K562 (cell line): ENCODE data around the gene ZBTB48. TPM values are rescaled to one million over a fixed set of nuclear protein-coding genes. Genes with fewer than 3 reads are reported as not detected.
A peak's percentile ranks its signal among the peaks of the same experiment; 100 is the strongest.

ENCODE experiments used
- ATF7 ChIP-seq: fragments of 450-650 bp; IDR thresholded peaks from 2 replicates; pipeline ENCODE4 v1.7.1; 2014; ENCODE audit warnings: mild to moderate bottlenecking, moderate library complexity
- BDP1 ChIP-seq: IDR thresholded peaks from 3 replicates; pipeline ENCODE4 v1.6.1; 2011; ENCODE audit not compliant: insufficient read length, insufficient read depth
- FOXA1 ChIP-seq: fragments of 450-650 bp; IDR thresholded peaks from 2 replicates; pipeline ENCODE4 v1.6.1; 2016; ENCODE audit warnings: mild to moderate bottlenecking, borderline replicate concordance
- FOXA3 ChIP-seq, 2 experiments: fragments of 450-650 bp in 1 of 2; sonication (generic) in 1 of 2; formaldehyde crosslinking; IDR thresholded peaks in 1 of 2; conservative IDR thresholded peaks in 1 of 2; 2 replicates each; pipeline versions ENCODE4 v1.4.0 to v1.8.0; 2020 to 2022; ENCODE audit warnings: mild to moderate bottlenecking in 2 of 2, missing genetic modification reagents in 1 of 2
- MYNN ChIP-seq, 2 experiments: sonication (generic); formaldehyde crosslinking in 1 of 2; IDR thresholded peaks; 2 replicates each; pipeline versions ENCODE4 v1.5.0 to v1.6.1; 2016 to 2020; ENCODE audit warnings: antibody characterized with exemption in 1 of 2, missing genetic modification reagents in 1 of 2
- RBFOX2 ChIP-seq: fragments of 200-400 bp; formaldehyde crosslinking; IDR thresholded peaks from 2 replicates; pipeline ENCODE4 v1.6.1; 2017; ENCODE audit warnings: low read depth, mild to moderate bottlenecking, low read length, moderate library complexity
- RBM22 ChIP-seq: fragments of 200-400 bp; formaldehyde crosslinking; IDR thresholded peaks from 2 replicates; pipeline ENCODE4 v1.6.1; 2018; ENCODE audit warnings: low read length, low read depth; ENCODE audit not compliant: poor library complexity, severe bottlenecking
- SRSF9 ChIP-seq: fragments of 200-400 bp; formaldehyde crosslinking; IDR thresholded peaks from 2 replicates; pipeline ENCODE4 v1.6.1; 2017; ENCODE audit warnings: low read depth, low read length, borderline replicate concordance
- TFAM ChIP-seq: fragments of 250-450 bp; sonication (Bioruptor Pico); conservative IDR thresholded peaks from 2 replicates; pipeline ENCODE4 v1.5.0; 2021; ENCODE audit warnings: mild to moderate bottlenecking, moderate library complexity
- polyA plus RNA-seq, 8 experiments: library from polyadenylated mRNA; depleted of rRNA in 4 of 8; stranded (reverse) in 5 of 8; unstranded in 3 of 8; fragments of >200 nt; fragmentation: Nextera tagmentation in 2 of 8; fragmentation: Illumina TruSeq in 1 of 8; extraction: Ambion mirVana in 2 of 8; extraction: Trizol in 1 of 8; gene quantifications; 2 replicates each; pipeline versions ENCODE4 v1.2.1 to v1.2.3, GENCODE V29; 2011 to 2014; ENCODE audit warnings: inconsistent platforms in 1 of 8, missing spikeins in 1 of 8
- total RNA-seq, 7 experiments: library from RNA; depleted of rRNA in 6 of 7; stranded (reverse); fragments of >200 nt in 6 of 7; fragmentation: Illumina TruSeq in 2 of 7; extraction: Trizol in 2 of 7; gene quantifications; 2 replicates each; pipeline versions ENCODE4 v1.2.1 to v1.2.3, GENCODE V29; 2011 to 2021; ENCODE audit warnings: low replicate concordance in 1 of 7
- TF ChIP-seq, protein P1 (sequence below): fragments of 150-350 bp; conservative IDR thresholded peaks from 2 replicates; pipeline ENCODE4 v1.6.1; 2014; ENCODE audit warnings: low read length
- TF ChIP-seq, protein P2 (sequence below): fragments of 250-450 bp; sonication (Bioruptor Pico); IDR thresholded peaks from 2 replicates; pipeline ENCODE4 v1.8.0; 2021; ENCODE audit warnings: mild to moderate bottlenecking, moderate library complexity
- TF ChIP-seq, protein P3 (sequence below): sonication (generic); formaldehyde crosslinking; IDR thresholded peaks from 2 replicates; pipeline ENCODE4 v1.8.1; 2023; ENCODE audit warnings: mild to moderate bottlenecking, missing genetic modification reagents
- TF ChIP-seq, protein P4 (sequence below): IDR thresholded peaks from 2 replicates; pipeline ENCODE4 v1.6.1; 2011; ENCODE audit not compliant: insufficient read length; ENCODE audit errors: extremely low read depth
- TF ChIP-seq, protein P5 (sequence below): sonication (generic); formaldehyde crosslinking; IDR thresholded peaks from 2 replicates; pipeline ENCODE4 v1.8.1; 2023; ENCODE audit warnings: mild to moderate bottlenecking, missing genetic modification reagents, moderate library complexity

ZBTB48 gene
- total and polyA plus RNA-seq, 9 of the 15 experiments (the other 6 are each of a cell fraction or from before 2014, with no cell fraction given), result 1.9 to 66.9 (median 29.5) TPM

DNA sequence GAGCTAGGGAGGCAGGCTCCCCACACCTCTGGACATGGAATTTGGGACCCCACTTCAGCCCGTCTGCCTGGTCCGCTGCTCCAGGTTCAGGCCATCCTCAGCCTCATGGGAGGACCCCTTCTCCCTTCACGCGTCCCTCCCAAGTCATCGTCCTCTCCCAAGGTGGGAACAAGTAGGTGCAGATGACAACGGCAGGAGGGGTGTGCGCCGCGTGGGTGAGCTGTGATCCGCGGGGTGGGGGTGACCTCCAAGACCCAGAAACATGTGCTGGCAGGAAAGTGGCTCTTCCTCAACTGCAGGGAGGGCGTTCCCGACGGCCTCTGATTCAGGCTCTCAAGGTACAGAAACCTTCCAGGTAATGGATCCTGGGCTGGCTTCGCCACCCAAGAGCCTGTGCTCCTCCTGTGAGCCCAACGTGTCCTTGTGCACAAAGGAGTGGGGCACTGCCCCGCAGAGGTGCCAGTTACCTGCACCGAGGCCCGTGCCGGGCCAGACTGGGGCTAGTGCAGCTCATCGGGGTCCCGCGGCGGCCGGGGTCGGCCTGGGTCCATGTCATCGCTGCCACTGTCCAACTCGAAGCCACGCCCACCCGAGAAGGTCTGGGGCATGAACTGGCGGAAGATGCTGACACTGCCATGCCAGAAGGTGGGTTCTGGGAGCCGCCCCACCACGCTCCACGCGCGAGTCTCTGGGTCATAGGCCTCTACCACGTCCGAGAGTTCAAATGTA, 13.2 kb downstream of the ZBTB48 start (continued):
- TF ChIP-seq, protein P1, sequence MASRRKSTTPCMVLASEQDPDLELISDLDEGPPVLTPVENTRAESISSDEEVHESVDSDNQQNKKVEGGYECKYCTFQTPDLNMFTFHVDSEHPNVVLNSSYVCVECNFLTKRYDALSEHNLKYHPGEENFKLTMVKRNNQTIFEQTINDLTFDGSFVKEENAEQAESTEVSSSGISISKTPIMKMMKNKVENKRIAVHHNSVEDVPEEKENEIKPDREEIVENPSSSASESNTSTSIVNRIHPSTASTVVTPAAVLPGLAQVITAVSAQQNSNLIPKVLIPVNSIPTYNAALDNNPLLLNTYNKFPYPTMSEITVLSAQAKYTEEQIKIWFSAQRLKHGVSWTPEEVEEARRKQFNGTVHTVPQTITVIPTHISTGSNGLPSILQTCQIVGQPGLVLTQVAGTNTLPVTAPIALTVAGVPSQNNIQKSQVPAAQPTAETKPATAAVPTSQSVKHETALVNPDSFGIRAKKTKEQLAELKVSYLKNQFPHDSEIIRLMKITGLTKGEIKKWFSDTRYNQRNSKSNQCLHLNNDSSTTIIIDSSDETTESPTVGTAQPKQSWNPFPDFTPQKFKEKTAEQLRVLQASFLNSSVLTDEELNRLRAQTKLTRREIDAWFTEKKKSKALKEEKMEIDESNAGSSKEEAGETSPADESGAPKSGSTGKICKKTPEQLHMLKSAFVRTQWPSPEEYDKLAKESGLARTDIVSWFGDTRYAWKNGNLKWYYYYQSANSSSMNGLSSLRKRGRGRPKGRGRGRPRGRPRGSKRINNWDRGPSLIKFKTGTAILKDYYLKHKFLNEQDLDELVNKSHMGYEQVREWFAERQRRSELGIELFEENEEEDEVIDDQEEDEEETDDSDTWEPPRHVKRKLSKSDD, result no peak
- TF ChIP-seq RBFOX2 (peak; percentile 56), FOXA3 (CRISPR knock-in tag; conservative IDR thresholded peaks at IDR 0.05 in 1 of 2, IDR thresholded peaks at IDR 0.05 in 1 of 2) (0 out of 4 replicates have a peak, but pooled peaks of 1 of the 2 experiments have one; percentile 28), SRSF9 (no peak), FOXA1 (no peak), MYNN (IDR thresholded peaks at IDR 0.05) (peak; percentile 35; the same call in 1 of the 2 replicates), MYNN (CRISPR knock-in tag; IDR thresholded peaks at IDR 0.05) (no peak), TFAM (CRISPR knock-in tag) (no peak), RBM22 (peak; percentile 2), BDP1 (no peak), ATF7 (no peak)
- TF ChIP-seq, protein P2, sequence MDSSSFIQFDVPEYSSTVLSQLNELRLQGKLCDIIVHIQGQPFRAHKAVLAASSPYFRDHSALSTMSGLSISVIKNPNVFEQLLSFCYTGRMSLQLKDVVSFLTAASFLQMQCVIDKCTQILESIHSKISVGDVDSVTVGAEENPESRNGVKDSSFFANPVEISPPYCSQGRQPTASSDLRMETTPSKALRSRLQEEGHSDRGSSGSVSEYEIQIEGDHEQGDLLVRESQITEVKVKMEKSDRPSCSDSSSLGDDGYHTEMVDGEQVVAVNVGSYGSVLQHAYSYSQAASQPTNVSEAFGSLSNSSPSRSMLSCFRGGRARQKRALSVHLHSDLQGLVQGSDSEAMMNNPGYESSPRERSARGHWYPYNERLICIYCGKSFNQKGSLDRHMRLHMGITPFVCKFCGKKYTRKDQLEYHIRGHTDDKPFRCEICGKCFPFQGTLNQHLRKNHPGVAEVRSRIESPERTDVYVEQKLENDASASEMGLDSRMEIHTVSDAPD (CRISPR knock-in tag), result no peak
- TF ChIP-seq, protein P3, sequence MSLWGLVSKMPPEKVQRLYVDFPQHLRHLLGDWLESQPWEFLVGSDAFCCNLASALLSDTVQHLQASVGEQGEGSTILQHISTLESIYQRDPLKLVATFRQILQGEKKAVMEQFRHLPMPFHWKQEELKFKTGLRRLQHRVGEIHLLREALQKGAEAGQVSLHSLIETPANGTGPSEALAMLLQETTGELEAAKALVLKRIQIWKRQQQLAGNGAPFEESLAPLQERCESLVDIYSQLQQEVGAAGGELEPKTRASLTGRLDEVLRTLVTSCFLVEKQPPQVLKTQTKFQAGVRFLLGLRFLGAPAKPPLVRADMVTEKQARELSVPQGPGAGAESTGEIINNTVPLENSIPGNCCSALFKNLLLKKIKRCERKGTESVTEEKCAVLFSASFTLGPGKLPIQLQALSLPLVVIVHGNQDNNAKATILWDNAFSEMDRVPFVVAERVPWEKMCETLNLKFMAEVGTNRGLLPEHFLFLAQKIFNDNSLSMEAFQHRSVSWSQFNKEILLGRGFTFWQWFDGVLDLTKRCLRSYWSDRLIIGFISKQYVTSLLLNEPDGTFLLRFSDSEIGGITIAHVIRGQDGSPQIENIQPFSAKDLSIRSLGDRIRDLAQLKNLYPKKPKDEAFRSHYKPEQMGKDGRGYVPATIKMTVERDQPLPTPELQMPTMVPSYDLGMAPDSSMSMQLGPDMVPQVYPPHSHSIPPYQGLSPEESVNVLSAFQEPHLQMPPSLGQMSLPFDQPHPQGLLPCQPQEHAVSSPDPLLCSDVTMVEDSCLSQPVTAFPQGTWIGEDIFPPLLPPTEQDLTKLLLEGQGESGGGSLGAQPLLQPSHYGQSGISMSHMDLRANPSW (CRISPR knock-in tag), result no peak
- TF ChIP-seq, protein P4, sequence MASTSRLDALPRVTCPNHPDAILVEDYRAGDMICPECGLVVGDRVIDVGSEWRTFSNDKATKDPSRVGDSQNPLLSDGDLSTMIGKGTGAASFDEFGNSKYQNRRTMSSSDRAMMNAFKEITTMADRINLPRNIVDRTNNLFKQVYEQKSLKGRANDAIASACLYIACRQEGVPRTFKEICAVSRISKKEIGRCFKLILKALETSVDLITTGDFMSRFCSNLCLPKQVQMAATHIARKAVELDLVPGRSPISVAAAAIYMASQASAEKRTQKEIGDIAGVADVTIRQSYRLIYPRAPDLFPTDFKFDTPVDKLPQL, result no peak
- TF ChIP-seq, protein P5, sequence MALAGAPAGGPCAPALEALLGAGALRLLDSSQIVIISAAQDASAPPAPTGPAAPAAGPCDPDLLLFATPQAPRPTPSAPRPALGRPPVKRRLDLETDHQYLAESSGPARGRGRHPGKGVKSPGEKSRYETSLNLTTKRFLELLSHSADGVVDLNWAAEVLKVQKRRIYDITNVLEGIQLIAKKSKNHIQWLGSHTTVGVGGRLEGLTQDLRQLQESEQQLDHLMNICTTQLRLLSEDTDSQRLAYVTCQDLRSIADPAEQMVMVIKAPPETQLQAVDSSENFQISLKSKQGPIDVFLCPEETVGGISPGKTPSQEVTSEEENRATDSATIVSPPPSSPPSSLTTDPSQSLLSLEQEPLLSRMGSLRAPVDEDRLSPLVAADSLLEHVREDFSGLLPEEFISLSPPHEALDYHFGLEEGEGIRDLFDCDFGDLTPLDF (CRISPR knock-in tag), result no peak
